ENCODE data around the gene HEYL. TPM values are rescaled to one million over a fixed set of nuclear protein-coding genes. Genes with fewer than 3 reads are reported as not detected.
A peak's percentile ranks its signal among the peaks of the same experiment; 100 is the strongest.

The HEYL gene
- total RNA-seq, 2 donors from 2014 or later, result 28.1 to 35.4 TPM

DNA sequence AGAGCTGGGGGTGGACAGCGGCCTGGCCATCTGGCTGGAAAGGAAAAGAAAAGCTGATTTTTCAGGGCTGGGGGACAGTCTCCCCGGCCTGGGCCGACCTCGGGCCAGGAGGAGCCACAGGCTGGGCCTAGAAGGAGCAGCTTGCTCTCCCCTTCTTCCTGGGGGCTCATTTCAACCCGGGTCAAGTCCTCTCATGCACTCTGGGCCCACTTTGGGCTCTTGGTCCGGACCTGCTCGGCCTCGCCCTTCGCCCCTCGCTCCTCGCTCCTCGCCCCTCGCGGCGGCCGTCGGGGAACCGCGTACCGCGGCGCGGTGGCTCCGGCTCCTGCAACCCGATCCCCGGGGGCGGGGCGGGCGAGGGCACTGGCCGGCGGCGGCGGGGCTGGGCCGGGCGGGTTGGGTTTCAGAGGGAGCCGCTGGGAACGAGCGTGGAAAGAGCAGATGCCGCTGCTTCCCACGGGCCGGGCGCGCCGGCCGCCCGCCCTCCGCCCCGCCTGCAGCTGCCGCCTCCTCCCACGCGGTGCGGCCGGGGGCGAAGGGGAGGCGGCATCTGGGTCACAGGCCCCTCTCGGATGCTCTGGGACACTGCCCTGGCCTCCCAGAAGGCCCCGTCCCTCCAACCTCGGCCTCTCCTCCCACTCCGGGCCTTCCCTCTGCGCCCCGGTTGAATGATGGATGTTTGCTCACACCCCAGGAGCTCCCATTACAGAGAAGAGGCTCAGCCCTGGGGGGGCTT is 6.6 kb downstream of the HEYL start:
- Histone ChIP-seq H3K9me3 (no peaks in the 10 kb centered on the region), H3K36me3 (peaks cover 46% of the 10 kb centered on the region), H3K27ac (peak overlapping the region; percentile 70 to 84), H3K27me3 (no peaks in the 10 kb centered on the region), H3K4me1 (peaks cover 0 to 32% of the 10 kb centered on the region in 2 donors), H3K4me3 (peak overlapping the region; percentile 22 to 72)
- no peak for DNase-seq (ENCODE audit: low spot score)
- no peak for TF ChIP-seq CTCF (IDR thresholded peaks at IDR 0.05)

- DNase-seq (ENCODE audit: low spot score), result no peak
- peak overlapping the region; percentile 22 to 72 for H3K4me3 ChIP-seq
- no peaks in the 10 kb centered on the region for H3K27me3 ChIP-seq
- peaks cover 51% of the 10 kb centered on the region for H3K36me3 ChIP-seq
- peak overlapping the region; percentile 70 to 84 for H3K27ac ChIP-seq
- no peak for TF ChIP-seq CTCF (IDR thresholded peaks at IDR 0.05)
- no peaks in the 10 kb centered on the region for H3K9me3 ChIP-seq
- peaks cover 0 to 37% of the 10 kb centered on the region in 2 donors for H3K4me1 ChIP-seq
Observed at GRCh38 chr1:39632323-39632681, 7.1 kb downstream of the HEYL start.

DNA sequence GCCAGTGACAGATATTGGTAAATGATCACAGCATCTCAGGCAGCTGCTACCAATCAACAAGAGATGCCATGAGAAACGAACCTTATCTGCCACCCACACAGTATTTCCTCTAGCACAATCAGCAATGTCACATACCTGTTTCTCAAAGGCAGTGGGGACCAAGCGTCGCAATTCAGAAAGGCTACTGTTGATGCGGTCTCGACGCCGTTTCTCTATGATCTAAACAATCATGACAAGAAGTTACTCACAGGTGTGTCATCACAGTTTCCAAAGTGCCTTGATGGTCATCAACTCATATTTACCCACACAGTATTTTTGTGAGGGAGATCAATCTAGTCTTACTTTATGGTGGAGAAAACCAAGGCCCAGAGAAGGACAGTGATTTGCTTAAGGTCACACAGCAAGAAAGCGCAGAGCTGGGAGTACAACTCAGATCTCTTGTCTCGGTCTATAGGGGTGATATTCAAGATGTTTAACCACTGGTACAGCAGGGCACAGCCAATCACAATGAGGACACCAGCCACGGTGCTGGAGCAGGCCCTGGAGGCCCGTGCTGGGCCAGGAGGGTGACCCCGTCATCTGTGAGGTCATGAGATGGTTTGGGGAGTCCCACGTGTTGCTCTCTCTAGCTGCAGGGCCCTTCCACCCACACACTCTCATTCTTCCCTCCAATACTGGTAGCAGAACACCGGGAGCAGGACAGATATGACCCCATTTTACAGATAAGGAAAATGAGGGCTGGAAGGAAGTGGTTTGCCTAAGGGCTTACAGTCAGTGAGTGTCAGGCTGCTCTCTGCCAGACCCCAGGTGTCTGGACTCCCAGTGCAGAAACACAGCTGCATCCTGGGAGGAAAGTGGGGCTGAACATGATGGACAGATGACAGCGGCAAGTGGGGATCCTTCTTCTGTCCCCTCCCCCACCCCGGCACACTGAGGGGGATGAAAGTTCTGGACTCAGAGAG is 7.8 kb downstream of the HEYL start:
- Histone ChIP-seq H3K27ac (peak overlapping the region; percentile 70 to 84), H3K9me3 (no peaks in the 10 kb centered on the region), H3K36me3 (peaks cover 58% of the 10 kb centered on the region), H3K27me3 (no peaks in the 10 kb centered on the region), H3K4me3 (peak overlapping the region in 1 of 2 donors; percentile 72), H3K4me1 (peaks cover 0 to 44% of the 10 kb centered on the region in 2 donors)
- no peak for DNase-seq (ENCODE audit: low spot score)
- no peak for TF ChIP-seq CTCF (IDR thresholded peaks at IDR 0.05)

GRCh38 chr1:39628807-39629350 is 10.6 kb downstream of the HEYL start:
- peak overlapping the region in 1 of 2 donors; percentile 80 for H3K27ac ChIP-seq
- no peaks in the 10 kb centered on the region for H3K27me3 ChIP-seq
- no peak for TF ChIP-seq CTCF (IDR thresholded peaks at IDR 0.05)
- H3K4me1 ChIP-seq, result peaks cover 0 to 67% of the 10 kb centered on the region in 2 donors
- no peak for DNase-seq (ENCODE audit: low spot score)
- no peak overlapping the region for H3K4me3 ChIP-seq
- H3K9me3 ChIP-seq, result no peaks in the 10 kb centered on the region
- H3K36me3 ChIP-seq, result peaks cover 61% of the 10 kb centered on the region

DNA sequence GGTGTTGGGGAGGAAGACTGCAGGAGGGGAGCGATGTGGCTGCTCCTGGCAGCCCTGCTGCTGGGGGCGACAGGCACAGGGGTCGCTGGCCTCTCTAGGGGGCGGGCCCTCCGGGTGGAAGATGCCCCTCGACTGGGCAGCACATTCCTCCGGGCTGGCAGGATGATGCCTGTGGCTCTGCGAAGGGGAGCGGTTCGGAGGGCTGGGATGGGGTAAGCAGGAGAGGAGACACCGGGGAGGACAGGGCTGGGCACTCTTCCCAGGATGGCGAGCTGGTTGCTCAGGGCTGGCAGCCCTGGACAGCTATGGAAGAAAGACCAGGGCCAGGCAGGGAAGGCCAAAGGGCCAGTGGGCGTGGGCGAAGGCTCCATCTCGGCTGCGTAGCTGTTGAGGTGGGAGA is 12.8 kb downstream of the HEYL start:
- Histone ChIP-seq H3K27ac (peak overlapping the region; percentile 76 to 80), H3K4me3 (no peak overlapping the region)

More for the DNA sequence above, 12.8 kb downstream of the HEYL start:
- no peak for DNase-seq (ENCODE audit: low spot score)
- no peaks in the 10 kb centered on the region for H3K9me3 ChIP-seq
- no peak for TF ChIP-seq CTCF (IDR thresholded peaks at IDR 0.05)
- H3K36me3 ChIP-seq, result peaks cover 54% of the 10 kb centered on the region
- no peaks in the 10 kb centered on the region for H3K27me3 ChIP-seq
- H3K4me1 ChIP-seq, result peaks cover 0 to 59% of the 10 kb centered on the region in 2 donors

Measured in right atrium auricular region (tissue), 2 donors.